ENCODE measurements around the gene ABCG4. TPM values are rescaled to one million over a fixed set of nuclear protein-coding genes. Genes with fewer than 3 reads are reported as not detected.

ABCG4 gene
- polyA plus RNA-seq, 3 donors = 0.74 to 0.79 (median 0.74) TPM

DNA sequence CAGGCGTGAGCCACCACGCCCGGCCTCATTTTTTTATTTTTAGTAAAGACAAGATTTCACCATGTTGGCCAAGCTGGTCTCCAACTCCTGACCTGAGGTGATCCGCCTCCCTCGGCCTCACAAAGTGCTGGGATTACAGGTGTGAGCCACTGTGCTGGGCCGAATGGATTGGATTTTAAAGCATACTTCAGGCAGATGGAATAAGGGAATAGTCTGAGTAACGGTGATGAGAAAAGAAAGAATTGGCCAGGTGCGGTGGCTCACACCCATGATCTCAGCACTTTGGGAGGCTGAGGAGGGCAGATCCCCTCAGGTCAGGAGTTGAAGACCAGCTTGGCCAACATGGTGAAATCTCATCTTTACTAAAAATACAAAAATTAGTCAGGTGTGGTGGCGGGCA is 55.2 kb downstream of the ABCG4 start:
- no peak for DNase-seq (ENCODE audit: low read depth in 3 of 3, low spot score in 2 of 3)

DNA sequence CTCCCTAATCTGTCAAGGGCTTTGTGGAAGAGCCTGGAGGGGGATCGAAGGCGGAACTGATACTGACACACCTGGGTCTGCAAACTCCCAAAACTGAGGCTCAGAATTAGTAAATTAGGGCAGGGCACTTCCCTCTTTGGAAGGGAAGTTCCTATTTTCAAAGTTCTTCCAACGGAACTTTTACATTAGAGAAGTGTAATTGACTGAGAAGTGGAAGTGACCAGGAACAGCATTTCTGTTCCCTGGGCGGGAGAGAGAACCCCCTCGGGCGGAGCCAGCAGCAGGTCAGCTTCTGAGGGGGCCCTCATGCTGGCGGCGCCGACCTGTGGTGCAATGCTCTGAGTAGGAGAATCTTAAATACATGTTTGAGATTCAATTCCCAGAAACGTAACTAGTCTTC is 56.2 kb downstream of the ABCG4 start:
- no peak for DNase-seq (ENCODE audit: low read depth in 3 of 3, low spot score in 2 of 3)

DNA sequence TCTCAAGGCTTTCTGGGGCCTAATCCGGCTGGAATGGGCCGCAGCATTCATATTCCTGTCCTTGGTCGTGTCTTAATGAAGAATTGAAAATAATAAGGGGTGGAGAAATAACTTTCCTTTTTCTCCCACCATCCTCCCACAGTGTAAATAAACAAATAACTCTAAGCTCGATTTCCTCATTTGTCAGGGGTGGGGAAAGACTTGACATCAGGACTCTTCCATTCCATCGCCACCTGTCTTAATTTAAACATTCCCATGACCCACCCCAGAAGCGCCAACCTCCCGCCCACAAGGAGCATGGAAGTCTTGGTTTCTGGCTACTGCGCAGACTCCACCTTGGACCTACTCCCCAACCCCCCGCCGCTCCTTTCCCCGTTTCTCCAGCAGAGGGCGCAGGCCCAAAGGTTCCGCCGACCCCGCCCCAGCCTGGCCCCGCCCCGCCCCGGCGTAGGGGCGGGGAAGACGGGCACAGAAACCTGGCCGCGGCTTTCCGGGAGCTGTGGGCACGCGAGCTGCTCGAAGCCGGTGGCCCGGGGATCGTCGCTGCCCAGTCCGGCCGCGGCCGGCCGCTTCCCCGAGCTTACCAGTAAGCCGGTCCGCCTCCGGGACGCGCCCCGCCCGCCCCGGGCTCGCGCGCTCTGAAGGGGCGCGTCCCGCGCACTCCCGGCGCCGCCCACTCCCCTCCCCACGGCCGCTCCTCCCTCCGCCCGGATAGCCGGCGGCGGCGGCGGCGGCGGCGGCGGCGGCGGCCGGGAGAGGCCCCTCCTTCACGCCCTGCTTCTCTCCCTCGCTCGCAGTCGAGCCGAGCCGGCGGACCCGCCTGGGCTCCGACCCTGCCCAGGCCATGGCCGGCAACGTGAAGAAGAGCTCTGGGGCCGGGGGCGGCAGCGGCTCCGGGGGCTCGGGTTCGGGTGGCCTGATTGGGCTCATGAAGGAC is 57.0 kb downstream of the ABCG4 start, which contains the start of gene CBL:
CBL (plus strand) TSS at position 766 of the 937 bp plus-strand sequence; CDS start at position 845, 79 bp downstream.
- DNase-seq (ENCODE audit: low read depth in 3 of 3, low spot score in 2 of 3) = peak; percentile 87 to 92 (median 90)

DNA sequence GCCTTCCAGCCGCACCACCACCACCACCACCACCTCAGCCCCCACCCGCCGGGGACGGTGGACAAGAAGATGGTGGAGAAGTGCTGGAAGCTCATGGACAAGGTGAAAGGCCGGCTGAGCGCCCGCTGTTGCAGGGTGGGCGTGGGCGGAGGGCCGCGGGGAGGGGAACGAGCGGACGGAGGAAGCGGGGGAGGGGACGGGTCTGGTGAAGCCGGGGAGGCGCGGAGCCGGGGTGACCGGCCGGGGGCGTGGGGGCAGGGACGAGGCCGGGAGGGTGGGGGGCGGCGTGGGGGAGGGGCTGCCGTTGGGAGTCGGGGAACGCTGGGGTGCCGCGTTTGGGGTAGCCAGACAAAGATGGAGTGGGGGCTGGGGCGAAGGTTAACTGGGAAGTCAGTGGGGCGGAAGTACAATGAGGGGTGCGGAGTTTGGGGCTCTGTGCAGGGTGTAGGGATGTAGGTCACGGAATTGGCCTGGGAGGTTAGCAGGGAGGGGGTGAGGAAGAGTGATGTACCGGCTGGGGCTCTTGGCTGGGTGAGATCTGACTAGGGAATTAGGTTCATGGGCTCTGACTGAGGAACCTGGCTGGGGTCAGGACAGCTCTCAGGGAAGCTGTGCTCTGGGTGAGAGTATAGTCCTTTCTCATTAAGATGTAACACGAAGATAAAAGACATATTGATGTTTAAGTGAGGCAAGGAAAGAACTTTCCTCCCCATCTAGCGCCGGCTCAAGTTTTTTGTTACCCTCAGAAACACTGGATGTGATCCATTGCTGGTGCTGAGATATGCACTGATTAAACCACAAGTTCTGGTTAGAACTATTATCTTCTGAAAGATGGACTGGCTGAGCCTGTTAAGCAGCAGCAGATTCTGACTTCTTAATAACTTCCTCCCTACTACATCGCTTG is 57.9 kb downstream of the ABCG4 start:
- no peak for DNase-seq (ENCODE audit: low read depth in 3 of 3, low spot score in 2 of 3)

DNA sequence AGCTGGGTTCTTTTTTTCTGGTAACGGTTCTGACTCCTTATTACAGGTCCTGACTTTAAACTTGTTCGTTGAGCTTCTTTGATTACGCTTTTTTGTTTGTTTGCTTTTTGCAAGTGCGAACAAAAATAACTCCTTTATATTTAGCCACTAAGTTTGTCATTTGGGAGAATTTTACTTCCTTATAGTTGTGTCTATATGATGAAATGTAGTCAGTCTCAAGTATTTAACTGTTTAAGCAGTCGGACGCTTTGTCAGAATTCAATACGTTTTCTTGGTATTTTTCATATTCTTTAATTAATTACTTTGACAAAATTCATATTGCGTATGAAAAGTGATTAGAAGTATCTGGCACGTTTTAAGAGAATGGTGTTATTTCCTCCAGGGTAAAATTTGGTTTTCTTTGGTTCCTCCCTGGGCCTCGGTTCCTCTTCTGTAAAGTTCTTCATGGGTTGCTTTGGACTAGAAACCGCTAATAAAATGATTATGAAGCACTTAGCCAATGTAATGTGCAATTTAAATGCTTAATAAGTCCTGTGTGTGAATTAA is 58.6 kb downstream of the ABCG4 start:
- no peak for DNase-seq (ENCODE audit: low read depth in 3 of 3, low spot score in 2 of 3)

DNA sequence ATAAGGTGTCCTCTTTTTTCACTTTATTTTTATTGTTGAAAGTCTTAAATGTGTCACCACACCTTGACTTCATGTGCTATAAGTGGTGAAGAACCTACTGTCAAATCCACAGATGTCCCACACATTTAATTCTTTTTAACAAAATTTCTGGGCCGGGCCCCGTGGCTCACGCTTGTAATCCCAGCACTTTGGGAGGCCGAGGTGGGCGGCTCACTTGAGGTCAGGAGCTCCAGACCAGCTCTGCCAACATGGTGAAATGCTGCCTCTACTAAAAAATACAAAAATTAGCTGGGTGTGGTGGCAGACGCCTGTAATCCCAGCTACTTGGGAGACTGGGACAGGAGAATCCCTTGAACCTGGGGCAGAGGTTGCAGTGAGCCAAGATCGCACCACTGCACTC is 60.3 kb downstream of the ABCG4 start:
- DNase-seq (ENCODE audit: low read depth in 3 of 3, low spot score in 2 of 3) = no peak

DNA sequence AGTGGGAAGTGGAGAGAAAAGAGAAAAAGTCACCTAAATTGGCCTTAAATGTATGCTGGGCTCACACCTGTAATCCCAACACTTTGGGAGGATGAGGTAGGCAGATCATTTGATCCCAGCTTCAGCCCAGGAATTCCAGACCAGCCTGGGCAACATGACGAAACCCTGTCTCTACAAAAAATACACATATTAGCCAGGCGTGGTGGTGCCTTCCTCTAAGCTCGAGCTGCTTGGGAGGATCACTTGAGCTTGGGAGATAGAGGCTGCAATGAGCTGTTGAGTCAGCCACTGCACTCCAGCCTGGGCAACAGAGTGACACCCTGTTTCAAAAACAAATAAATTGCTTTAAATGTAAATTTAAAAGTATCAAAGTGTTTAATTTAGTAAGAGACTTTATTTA is 61.2 kb downstream of the ABCG4 start:
- no peak for DNase-seq (ENCODE audit: low read depth in 3 of 3, low spot score in 2 of 3)

Other genes with a start within 250 kb of the ABCG4 start
- gene BCL9L, start 223.1 kb upstream of the ABCG4 start, polyA plus RNA-seq (ENCODE audit: insufficient read length in 3 of 3) = 10 to 100 TPM; 21.3 to 23.4 (median 23.0) TPM
- gene UPK2, start 192.8 kb upstream of the ABCG4 start, polyA plus RNA-seq (ENCODE audit: insufficient read length in 3 of 3) = 10 to 100 TPM in 1 of 3 donors, 1 to 10 TPM in 1, under 1 TPM in 1; 0.22 to 16.8 (median 7.0) TPM
- not detected for gene FOXR1, start 177.3 kb upstream of the ABCG4 start, polyA plus RNA-seq (ENCODE audit: insufficient read length in 3 of 3)
- 10 to 100 TPM; 16.1 to 17.8 (median 17.1) TPM for gene CENATAC, start 150.9 kb upstream of the ABCG4 start, polyA plus RNA-seq (ENCODE audit: insufficient read length in 3 of 3)
- gene RPS25, start 130.7 kb upstream of the ABCG4 start, polyA plus RNA-seq (ENCODE audit: insufficient read length in 3 of 3) = 1,000 to 10,000 TPM; 1,153 to 1,249 (median 1,180) TPM
- gene TRAPPC4, start 130.3 kb upstream of the ABCG4 start, polyA plus RNA-seq (ENCODE audit: insufficient read length in 3 of 3) = 100 to 1,000 TPM in 2 of 3 donors, 10 to 100 TPM in 1; 92.9 to 142 (median 100) TPM
- gene SLC37A4, start 118.2 kb upstream of the ABCG4 start, polyA plus RNA-seq (ENCODE audit: insufficient read length in 3 of 3) = 100 to 1,000 TPM in 1 of 3 donors, 10 to 100 TPM in 2; 81.1 to 115 (median 99.9) TPM
- 100 to 1,000 TPM; 110 to 129 (median 127) TPM for gene HYOU1, start 91.8 kb upstream of the ABCG4 start, polyA plus RNA-seq (ENCODE audit: insufficient read length in 3 of 3)
- 10 to 100 TPM; 52.2 to 59.8 (median 54.6) TPM for gene VPS11, start 81.2 kb upstream of the ABCG4 start, polyA plus RNA-seq (ENCODE audit: insufficient read length in 3 of 3)
- 10 to 100 TPM; 24.5 to 29.5 (median 26.8) TPM for gene HMBS, start 64.2 kb upstream of the ABCG4 start, polyA plus RNA-seq (ENCODE audit: insufficient read length in 3 of 3)
- gene DPAGT1, start 47.2 kb upstream of the ABCG4 start, polyA plus RNA-seq (ENCODE audit: insufficient read length in 3 of 3) = 10 to 100 TPM; 55.7 to 62.6 (median 56.9) TPM
- gene C2CD2L, start 41.7 kb upstream of the ABCG4 start, polyA plus RNA-seq (ENCODE audit: insufficient read length in 3 of 3) = 10 to 100 TPM in 1 of 3 donors, 1 to 10 TPM in 2; 9.3 to 12.0 (median 9.5) TPM
- 10 to 100 TPM; 24.3 to 30.5 (median 29.3) TPM for gene HINFP, start 27.5 kb upstream of the ABCG4 start, polyA plus RNA-seq (ENCODE audit: insufficient read length in 3 of 3)
- 10 to 100 TPM in 2 of 3 donors, 1 to 10 TPM in 1; 9.7 to 11.3 (median 10.3) TPM for gene NLRX1, start 19.7 kb downstream of the ABCG4 start, polyA plus RNA-seq (ENCODE audit: insufficient read length in 3 of 3)
- 10 to 100 TPM; 11.7 to 15.4 (median 12.0) TPM for gene NHERF4, start 36.4 kb downstream of the ABCG4 start, polyA plus RNA-seq (ENCODE audit: insufficient read length in 3 of 3)
- gene CBL, start 57.3 kb downstream of the ABCG4 start, polyA plus RNA-seq (ENCODE audit: insufficient read length in 3 of 3) = 10 to 100 TPM; 19.5 to 19.8 (median 19.7) TPM
- 10 to 100 TPM; 48.5 to 51.9 (median 51.6) TPM for gene MCAM, start 168.1 kb downstream of the ABCG4 start, polyA plus RNA-seq (ENCODE audit: insufficient read length in 3 of 3)
- 10 to 100 TPM; 28.4 to 32.3 (median 28.8) TPM for gene RNF26, start 185.5 kb downstream of the ABCG4 start, polyA plus RNA-seq (ENCODE audit: insufficient read length in 3 of 3)
- gene C1QTNF5, start 191.8 kb downstream of the ABCG4 start, polyA plus RNA-seq (ENCODE audit: insufficient read length in 3 of 3) = 10 to 100 TPM; 22.5 to 25.9 (median 25.0) TPM
- gene MFRP, start 197.7 kb downstream of the ABCG4 start, polyA plus RNA-seq (ENCODE audit: insufficient read length in 3 of 3) = not detected
- gene USP2, start 232.6 kb downstream of the ABCG4 start, polyA plus RNA-seq (ENCODE audit: insufficient read length in 3 of 3) = 10 to 100 TPM in 1 of 3 donors, 1 to 10 TPM in 2; 7.1 to 11.8 (median 8.7) TPM

Data from right renal cortex interstitium (tissue), 3 donors.